Iris pigment epithelial cell (primary cell): ENCODE data around the gene CHERP.

Experiments
- DNase-seq: peaks from one replicate; pipeline ENCODE4 v3.0.0-alpha.2; 2011; ENCODE audit warnings: low read depth

CHERP gene

DNA sequence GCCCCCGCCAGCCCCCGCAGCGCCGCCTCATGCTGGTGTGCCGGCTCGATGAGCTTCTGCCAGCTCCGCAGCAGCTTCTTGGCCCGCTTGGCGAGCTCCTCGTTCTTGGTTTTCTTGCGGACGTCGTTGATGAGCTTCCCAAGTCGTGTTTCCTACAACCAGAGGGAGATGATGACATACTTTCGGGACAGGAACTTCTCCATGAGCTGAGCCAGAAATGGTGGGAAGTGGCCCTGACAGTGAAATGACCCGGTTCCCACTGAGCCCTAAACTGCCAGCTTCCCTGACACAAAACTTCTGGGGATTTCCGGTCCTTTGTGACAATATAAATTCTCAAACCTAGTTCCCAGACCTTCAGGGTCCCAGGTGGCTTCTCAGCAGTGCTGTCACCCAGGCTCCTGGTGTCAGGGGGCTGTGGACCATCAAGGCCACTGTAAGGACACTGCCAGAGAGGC lies 35.3 kb upstream of the CHERP start:
- no peak for DNase-seq

DNA sequence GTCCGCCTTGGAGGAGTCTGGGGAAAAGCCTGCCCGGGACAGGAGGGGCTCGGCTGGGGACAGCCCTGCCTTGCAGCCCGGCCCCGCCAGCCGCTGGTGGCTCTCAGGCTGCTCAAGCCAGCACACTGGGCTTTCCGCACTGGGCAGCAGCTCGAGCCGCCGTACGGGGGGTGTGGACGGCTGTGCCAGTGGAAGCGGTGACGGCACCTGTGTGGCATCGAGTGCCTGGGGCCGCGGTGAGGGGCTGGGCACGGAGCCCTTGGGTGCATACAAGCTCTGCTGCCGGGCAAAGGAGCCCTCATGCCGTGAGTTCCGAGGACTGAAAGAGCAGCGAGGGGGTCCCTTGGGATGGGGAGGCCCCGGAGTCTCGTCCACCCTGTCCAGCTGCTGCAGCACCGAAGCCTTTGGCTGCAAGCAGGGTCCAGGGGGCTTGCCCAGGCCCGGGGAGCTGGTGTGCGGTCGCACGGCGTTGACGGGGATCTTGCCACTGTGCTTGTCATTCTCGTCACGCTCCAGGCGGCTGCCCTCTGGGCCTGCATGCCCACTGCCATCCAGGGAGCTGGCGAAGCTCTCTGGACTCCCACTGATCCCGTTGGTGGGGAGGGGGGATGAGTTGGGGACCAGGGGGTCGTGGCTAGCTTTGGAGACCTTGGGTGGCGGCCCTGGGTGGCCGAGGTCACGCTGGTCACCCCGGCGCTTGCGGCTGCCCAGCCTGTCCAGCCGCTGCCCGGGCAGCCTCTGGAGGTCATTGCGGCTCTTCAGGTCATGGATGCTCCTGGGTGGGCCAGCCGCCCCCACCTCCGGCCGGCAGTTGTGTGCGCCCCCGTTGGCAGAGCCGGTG lies 34.7 kb upstream of the CHERP start:
- DNase-seq = no peak

DNA sequence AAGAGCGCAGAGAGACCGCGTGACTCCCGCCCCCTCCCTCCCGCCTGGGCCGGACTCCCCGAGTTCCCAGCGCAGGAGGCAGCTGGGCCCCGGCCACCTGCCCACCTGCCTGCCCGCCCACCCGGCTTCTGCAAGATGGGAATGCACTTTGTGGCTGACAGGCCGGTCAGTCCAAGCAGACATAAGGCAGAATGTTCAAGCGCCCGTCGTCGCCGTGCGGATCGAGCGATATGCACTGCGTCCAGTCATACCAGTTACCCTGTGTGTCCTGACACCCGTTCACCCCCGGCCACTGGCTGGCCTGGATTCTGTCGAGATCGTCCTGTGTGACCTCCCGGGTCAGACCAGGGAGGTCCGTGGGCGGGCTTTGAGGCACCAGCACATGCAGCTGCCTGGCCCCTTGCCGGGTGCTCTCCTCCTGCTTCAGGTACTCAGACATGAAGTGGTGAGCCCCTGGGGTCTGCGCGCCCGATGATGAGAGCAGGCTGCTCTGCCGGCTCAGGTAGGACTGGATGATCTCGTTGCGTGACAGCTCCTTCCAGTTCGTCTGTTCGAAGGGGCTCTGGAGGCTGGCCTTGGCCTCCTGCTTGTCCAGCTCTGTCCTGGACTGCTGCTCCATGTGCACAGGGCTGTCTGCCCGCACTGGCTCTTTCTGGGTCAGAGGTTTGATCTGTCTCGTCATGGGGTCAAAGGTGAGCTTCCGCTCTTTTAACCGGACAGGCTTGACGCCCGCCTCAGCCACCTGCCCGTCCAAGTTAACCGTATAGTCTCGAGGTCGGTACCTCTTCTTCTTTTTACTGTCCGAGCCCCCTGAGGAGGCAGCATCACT lies 33.8 kb upstream of the CHERP start:
- no peak for DNase-seq

DNA sequence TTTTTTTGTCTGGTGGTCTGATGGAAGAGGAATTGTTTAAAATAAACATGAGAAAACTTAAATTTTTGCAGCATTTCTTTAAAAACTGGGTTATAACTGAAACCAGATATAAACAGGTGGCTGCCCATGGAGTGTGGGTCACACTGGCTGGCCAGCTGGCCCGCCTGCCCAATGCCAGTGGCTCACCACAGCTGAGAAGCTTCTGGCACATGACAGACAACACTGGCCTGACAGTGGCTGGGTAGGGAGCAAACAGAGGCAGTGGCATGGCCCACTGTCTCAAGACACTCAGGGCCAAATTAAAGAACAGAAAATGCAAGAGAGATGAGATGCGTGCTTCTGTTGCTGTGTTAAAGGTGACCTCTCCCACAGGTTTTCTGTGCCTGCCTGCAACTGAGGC lies 33.0 kb upstream of the CHERP start:
- DNase-seq = no peak

DNA sequence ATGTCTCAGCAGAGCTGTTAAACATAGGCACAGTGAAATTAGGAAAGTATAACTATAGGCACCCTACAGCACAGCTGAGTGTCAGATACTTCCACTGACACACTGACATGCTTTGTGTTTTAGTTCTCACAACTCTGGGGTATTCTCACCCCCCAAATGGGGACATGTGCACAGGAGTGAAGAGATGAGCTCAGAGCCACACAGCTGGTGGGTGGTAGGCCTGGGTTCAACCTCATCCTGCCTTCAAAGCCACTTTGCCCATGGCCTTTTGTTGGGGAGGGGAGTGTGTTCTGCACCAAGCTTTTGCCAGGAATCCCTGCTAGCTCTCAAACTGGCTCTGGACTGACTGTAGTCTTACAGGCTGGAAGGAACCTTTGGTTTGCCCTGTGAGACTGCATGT lies 31.7 kb upstream of the CHERP start:
- no peak for DNase-seq

DNA sequence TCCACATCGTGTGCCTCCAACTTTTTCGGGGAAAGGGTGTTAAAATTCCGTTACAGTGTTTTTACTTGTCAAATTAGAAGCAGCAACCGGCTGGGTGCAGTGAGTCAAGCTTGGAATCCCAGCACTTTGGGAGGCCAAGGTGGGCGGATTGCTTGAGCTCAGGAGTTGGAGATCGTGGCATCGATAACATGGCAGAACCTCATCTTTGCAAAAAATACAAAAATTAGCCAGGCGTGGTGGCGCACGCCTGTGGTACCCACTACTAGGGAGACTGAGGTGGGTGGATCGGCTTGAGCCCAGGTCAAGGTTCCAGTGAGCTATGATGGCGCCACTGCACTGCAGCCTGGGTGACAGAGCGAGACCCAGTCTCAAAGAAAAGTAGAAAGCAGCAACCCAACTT lies 31.1 kb upstream of the CHERP start:
- DNase-seq = no peak

DNA sequence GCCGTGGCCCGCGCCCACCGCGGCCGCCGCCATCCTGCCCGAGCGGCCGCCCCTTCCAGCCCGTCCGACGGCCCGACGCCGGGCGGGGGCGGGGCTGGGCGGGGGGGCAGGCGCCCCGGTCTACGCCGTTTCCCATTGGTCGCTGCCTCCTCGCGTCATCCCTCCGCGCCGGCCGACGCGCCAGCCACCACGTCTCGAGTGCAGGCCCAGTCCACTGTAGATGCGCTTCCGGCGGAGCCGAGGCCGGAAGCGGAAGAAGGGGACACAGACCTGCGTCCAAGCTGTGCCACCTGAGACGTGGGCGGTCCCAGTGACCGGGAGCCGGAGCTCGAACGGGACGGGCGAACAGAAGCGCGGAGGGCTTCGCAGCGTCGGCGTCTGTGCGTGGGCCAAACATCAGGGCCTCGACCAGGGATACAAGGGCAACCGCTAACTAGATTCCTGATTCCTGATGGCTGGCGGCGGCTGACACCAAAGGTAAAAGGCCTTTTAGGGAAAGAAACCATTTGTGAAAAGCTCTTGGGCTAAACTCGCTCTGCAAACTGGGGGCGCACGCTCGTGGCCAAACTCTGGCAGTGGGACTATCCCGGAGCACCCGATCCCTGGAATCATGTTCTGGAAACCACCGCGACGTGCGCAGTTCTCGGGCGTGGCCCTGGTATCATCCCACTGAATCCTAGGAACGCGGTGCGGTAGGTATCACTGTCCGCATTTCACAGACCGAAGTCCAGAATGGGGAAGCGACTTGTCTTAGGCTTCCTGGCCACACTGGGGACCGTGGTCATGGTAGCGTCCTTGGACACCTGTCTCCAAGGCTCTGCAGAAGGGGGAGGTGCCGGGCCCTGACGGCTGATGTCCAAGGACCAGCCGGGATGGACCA lies 30.3 kb upstream of the CHERP start, which contains the start of gene SLC35E1:
SLC35E1 (minus strand) TSS at position 84 of the 880 bp plus-strand sequence; CDS start at position 33, 51 bp downstream.
- peak; percentile 94 for DNase-seq

DNA sequence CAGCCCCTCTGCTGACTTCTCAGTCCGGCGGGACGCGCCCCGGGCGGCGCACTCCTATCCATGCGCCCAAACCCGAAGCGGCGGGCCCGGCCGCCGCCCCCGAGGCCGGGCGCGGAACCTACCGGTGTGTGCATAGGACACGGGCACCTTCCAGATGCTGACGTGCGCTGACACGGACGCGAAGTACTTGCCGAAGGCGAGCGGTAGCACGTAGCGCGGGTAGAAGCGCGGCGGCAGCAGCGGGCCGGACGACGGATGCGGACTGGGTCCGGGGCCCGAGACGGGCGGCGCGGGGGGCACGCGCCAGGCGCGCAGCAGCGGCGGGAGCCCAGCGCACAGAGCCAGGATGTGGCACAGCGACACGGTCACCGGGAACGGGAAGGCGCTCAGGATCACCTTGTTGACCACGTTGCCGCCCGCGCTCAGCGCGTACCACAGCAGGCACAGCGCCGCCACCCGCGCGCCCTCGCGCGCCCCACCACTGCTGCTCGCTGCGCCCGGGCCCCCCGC lies 29.6 kb upstream of the CHERP start:
- peak; percentile 42 for DNase-seq

DNA sequence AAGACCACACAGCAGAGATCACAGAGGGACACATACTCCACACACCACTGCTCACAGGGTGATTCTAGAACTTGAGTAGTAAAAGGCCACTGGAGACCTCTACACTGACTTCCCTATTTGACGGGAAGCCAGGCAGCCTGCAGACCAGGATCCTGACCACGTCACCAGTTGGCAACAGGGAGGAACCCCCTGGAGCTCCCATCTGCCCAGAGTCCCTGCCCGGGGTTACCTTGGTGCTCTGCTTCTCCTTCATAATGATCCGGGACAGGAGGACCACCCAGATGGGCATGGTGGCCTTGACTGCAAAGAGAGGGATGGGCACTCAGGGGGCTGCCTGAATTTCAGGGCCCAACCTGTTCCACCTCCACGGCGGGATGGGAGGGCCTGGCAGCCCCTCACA lies 29.0 kb upstream of the CHERP start:
- DNase-seq = peak; percentile 53

DNA sequence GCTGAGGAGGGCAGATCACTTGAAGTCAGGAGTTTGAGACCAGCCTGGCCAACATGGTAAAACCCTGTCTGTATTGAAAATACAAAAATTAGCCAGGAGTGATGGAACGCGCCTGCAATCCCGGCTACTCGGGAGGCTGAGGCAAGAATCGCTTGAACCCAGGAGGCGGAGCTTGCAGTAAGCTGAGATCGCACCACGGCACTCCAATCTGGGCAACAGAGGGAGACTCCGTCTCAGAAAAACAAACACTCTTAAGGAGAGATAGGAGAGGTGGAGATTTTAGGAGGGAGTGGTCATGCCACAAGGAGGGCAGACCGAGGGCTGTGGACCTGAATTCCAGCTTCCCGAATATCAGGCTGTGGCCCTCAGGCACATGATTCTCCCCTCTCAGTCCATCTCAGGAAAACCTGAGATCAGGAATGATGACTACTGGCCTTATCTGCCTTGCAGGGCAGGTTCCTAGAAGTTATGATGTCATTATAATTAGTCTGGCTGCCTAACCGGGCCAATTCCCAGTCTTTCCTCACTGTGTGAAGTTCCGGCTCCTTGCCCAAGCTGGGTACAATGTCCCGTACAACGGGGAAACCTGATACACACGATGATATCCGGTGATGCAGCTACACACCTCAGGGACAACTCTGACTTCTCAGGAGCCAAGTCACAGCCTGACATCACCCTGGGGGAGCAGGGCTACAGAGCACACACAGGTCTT lies 27.5 kb upstream of the CHERP start:
- no peak for DNase-seq

DNA sequence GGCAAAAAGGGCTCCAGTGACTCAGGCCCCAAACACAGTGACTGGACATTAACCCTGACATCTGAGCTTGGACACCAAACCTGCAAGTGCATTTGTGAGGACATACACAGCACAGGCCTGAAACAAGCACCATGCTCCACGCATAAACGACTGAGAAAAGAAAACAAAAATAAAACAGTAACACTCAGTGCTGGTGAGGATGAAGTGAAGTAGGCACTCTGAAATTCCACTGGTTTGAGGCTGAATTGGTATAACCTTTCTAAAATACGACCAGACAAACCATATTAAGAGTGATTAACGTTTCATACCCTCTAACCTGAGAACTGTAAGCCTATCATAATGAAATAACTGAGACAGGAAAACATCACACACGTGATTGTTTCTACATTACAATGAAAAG lies 24.5 kb upstream of the CHERP start:
- no peak for DNase-seq

DNA sequence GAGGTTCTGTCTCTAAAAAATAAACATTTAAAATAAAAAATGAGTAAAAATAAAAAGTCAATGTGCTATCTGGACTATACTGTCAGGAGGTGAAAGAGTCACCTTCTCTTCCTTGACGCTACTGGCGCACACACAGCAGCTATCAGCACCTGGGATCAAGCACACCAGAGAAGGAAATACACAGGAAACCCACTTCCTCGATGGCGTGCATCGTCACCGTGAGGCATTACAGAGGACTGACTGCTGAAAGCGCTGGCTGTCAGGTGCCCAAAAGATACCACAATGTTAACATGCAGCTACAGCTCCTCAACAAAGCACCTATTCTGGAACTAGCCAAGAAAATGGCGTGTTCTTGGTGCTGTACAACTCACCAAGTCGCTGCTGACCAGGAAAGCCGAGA lies 23.9 kb upstream of the CHERP start:
- no peak for DNase-seq

DNA sequence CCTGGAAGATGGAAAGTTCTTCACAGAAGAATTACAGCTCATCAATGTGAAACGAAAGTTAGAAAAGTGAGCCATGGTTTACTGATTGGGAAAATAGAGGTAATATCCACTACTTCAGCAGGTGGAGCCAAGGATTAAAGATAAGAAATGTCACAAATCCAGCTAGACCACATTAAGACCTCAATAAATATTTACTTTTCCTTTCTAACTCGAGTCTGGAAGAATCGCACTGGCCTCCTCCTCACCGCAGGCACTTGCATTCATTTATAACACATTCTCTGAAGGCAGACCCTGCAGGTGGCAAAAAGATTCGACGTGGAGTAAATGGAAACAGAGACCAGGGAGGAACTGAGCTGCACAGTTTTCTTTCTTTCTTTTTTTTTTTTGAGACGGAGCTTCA lies 22.6 kb upstream of the CHERP start:
- no peak for DNase-seq

DNA sequence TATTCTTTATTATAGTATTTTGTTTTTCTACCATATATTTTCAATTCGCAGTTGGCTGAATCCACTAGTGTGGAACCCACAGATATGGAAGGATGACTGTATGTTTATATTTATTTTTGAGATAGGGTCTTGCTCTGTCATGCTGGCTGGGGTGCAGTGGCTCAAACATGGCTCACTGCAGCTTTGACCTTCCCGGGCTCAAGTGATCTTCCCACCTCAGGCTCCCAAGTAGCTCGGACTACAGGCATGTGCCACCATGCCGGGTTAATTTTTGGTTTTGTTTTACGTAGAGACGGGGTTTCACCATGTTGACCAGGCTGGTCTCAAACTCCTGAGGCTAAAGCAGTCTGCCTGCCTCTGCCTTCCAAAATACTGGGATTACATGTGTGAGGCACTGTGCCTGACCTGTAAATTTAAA lies 20.4 kb upstream of the CHERP start:
- DNase-seq = no peak

DNA sequence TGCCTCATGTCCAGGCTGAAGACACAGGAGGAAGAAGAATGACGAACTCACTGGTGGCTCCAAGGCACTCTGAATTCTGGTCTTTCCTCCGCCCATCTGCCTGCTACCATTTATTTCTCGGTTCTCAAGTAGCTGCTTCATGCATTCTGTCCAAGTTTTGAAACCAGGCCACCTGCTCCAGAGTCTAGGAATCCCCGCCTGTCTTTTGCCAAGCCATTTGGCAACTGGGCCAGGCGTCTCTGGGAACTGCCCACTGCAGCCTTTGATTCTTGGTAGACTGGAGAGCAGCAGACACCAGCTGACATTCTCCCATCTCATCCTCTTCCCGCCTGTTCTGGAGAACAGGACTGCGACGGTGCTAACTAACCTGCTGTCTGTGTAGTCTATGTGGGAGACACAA lies 19.1 kb upstream of the CHERP start:
- no peak for DNase-seq

DNA sequence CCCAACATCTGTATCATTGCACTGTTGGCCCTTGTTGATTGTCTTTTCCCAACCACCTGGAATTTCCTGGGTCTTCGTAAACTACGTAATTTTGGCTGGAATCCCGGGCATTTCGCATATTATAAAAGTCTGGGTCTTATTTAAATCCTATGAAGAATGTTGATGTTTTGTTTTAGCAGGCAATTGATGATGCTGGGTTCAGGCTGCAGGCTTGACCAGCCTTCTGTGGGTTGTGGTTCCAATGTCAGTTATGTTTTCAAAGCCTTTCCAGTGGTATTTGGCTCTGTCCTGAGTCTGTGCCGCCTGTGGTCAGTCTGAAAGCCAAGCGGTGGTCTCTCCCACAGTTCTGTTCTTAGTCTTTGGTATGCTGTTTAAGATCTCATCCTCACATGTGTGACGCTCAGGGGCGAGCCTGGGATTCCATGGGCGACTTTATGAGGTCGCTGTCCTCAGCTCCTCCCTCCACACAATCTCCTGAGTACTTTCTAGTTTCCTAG lies 17.6 kb upstream of the CHERP start:
- DNase-seq = peak; percentile 66

DNA sequence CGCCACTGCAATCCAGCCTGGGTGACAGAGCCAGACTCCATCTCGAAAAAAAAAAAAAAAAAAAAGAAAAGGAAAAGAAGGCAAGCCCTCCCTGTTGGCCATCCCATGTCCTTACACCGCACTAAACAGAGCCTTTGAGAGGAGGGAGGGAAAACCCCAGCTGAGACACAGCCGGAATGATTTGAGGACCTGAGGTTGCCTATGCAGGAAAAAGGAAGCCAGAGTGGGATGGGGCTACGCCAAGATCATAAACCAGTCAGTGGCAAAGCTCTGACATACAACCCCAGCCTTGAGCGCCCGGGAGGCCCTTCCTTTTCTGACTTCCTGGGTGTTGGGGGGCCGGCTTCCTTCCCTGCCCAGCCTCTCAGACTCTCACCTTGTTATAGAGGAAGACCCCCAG lies 12.5 kb upstream of the CHERP start:
- no peak for DNase-seq

DNA sequence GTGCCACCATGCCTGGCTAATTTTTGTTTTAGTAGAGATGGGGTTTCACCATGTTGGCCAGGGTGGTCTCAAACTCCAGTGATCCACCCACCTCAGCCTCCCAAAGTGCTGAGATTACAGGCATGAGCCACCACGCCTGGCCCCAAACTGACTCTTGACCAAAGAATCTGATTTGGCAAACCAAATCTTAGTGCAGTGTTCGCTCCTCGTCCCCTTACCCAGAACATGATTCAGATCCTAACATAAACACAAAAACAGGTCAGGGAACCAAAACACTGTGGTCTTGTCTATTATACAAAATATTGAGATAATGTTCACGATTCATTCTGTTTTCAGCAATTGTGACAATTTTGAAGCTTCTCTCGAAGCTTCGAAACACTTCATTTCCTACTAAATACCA lies 9.7 kb upstream of the CHERP start:
- peak; percentile 37 for DNase-seq

DNA sequence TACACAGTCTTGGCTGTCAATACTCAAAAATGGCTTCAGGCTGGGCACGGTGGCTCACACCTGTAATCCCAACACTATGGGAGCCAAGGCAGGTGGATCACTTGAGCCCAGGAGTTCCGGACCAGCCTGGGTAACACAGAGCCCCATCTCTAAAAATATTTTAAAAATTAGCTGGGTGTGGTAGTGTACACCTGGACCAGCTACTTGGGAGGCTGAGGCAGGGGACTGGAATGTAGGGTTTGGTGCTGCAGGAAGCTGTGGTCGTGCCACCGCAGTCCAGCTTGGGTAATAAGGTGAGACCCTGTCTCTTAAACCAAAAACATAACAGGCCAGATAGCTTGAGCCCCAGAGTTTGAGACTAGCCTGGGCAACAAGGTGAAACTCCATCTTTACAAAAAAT lies 6.7 kb upstream of the CHERP start:
- DNase-seq = no peak

DNA sequence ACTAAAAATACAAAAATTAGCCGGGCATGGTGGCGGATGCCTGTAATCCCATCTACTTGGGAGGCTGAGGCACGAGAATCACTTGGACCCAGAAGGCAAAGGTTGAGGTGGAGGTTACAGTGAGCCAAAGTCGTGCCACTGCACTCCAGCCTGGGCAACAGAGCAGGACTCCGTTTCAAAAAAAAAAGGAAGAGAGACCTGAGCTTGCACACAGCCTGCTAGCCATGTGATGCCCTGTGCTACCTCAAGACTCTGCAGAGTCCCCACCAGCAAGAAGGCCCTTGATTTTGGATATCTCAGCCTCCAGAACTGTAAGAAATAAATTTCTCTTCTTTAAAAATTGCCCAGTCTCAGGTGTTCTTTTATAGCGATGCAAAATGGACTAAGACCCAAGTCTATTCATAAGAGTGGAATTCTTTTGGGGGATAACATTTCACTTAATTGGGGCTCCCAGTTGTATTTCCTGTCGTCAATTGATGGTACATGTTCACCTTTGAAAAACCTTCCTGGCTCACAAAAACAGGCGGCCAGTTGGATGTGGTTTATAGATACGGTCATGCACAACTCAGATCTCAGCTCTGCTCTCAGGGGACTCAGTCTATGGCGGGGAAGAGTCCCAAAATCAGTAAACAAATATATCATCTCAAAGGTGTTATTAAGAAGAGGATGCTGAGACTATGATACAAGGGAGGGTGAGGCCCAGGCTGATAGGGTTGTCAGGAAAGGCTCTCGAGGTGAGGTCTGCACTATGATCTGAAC lies 2.4 kb upstream of the CHERP start:
- no peak for DNase-seq
